SK-N-MC (cell line): ENCODE results near the gene AUNIP.

Experiments used
- DNase-seq: peaks from one replicate; pipeline ENCODE4 v3.0.0-alpha.2; 2011; ENCODE audit warnings: low read depth, low spot score
- H3K27ac ChIP-seq: fragments of 200-600 bp; sonication (generic); 2 replicates; pipeline ENCODE4 v1.5.1; 2016; ENCODE audit warnings: mixed run types
- H3K36me3 ChIP-seq: fragments of 200-600 bp; sonication (generic); 2 replicates; pipeline ENCODE4 v1.6.1; 2017; ENCODE audit warnings: antibody characterized with exemption, low read length, mixed read lengths; ENCODE audit not compliant: insufficient read depth
- H3K4me3 ChIP-seq: fragments of 200-600 bp; sonication (generic); 2 replicates; pipeline ENCODE4 v1.5.1; 2016
- H3K9ac ChIP-seq: fragments of 200-600 bp; sonication (generic); 2 replicates; pipeline ENCODE4 v1.8.0; 2017; ENCODE audit warnings: mixed run types, mixed read lengths; ENCODE audit not compliant: insufficient read length
- H3K9me3 ChIP-seq: fragments of 200-600 bp; sonication (generic); 2 replicates; pipeline ENCODE4 v1.6.1; 2017; ENCODE audit warnings: low read depth, mild to moderate bottlenecking, antibody characterized with exemption, low read length, moderate library complexity, mixed read lengths
- EZH2 ChIP-seq: fragments of 200-600 bp; sonication (generic); IDR thresholded peaks from one replicate; pipeline ENCODE4 v1.6.1; 2017; ENCODE audit warnings: antibody characterized with exemption
- FOXP2 ChIP-seq: optimal IDR thresholded peaks from 2 replicates; pipeline ENCODE3; 2011; ENCODE audit warnings: mild to moderate bottlenecking, moderate library complexity; ENCODE audit not compliant: insufficient read depth; ENCODE audit errors: extremely low read length, control extremely low read depth
- POLR2AphosphoS5 ChIP-seq: IDR thresholded peaks from 2 replicates; pipeline ENCODE4 v1.6.1; 2012; ENCODE audit warnings: mild to moderate bottlenecking, low read depth, low read length, borderline replicate concordance

The AUNIP gene

GRCh38 chr1:25858906-25859789, at the start of gene AUNIP:
Gene AUNIP, minus strand, starts transcription at chr1:25859457. Its CDS starts 100 bp downstream, at chr1:25859357.
- TF ChIP-seq FOXP2 = no peak
- TF ChIP-seq POLR2AphosphoS5 = peak; percentile 93
- Histone ChIP-seq H3K9ac (peak within 1 kb of the TSS; percentile 86), H3K27ac (peak within 1 kb of the TSS; percentile 88), H3K4me3 (peak within 1 kb of the TSS; percentile 86), H3K9me3 (no peaks in the 10 kb centered on the region), H3K36me3 (no peaks in the 10 kb centered on the region)
- DNase-seq = peak; percentile 48

GRCh38 chr1:25909040-25909439, 49.8 kb upstream of the AUNIP start:
- no peak for DNase-seq
- peaks cover 12% of the 10 kb centered on the region for H3K36me3 ChIP-seq
- H3K4me3 ChIP-seq = no peak overlapping the region
- no peak overlapping the region for H3K9ac ChIP-seq
- 0 out of 2 replicates have a peak overlapping the region, but pooled peaks have one; percentile 31 for H3K27ac ChIP-seq
- TF ChIP-seq FOXP2 (no peak), EZH2 (no peak), POLR2AphosphoS5 (no peak)
- H3K9me3 ChIP-seq = no peaks in the 10 kb centered on the region

- DNase-seq = no peak
- Histone ChIP-seq H3K4me3 (no peak overlapping the region), H3K36me3 (peaks cover 21% of the 10 kb centered on the region), H3K27ac (peak overlapping the region; percentile 52; the same call in 1 of the 2 replicates), H3K9ac (no peak overlapping the region), H3K9me3 (no peaks in the 10 kb centered on the region)
- no peak for TF ChIP-seq EZH2
- no peak for TF ChIP-seq POLR2AphosphoS5
- TF ChIP-seq FOXP2 = no peak
Observed at GRCh38 chr1:25908161-25908560, 48.9 kb upstream of the AUNIP start.

- H3K9ac ChIP-seq = peak overlapping the region; percentile 1
- H3K4me3 ChIP-seq = no peak overlapping the region
- TF ChIP-seq FOXP2 (no peak), POLR2AphosphoS5 (no peak)
- H3K27ac ChIP-seq = peak overlapping the region; percentile 52; the same call in 1 of the 2 replicates
- H3K36me3 ChIP-seq = peaks cover 27% of the 10 kb centered on the region
- no peak for DNase-seq
- H3K9me3 ChIP-seq = no peaks in the 10 kb centered on the region
Observed at GRCh38 chr1:25907601-25908000, 48.3 kb upstream of the AUNIP start.

GRCh38 chr1:25906644-25907300, 47.5 kb upstream of the AUNIP start:
- DNase-seq = no peak
- Histone ChIP-seq H3K9me3 (no peaks in the 10 kb centered on the region), H3K27ac (peak overlapping the region; percentile 52; the same call in 1 of the 2 replicates), H3K4me3 (peak overlapping the region; percentile 99), H3K9ac (peak overlapping the region; percentile 1), H3K36me3 (peaks cover 35% of the 10 kb centered on the region)
- no peak for TF ChIP-seq FOXP2
- TF ChIP-seq POLR2AphosphoS5 = no peak
- no peak for TF ChIP-seq EZH2

- no peak for DNase-seq
- peak within 1 kb of the TSS; percentile 99 for H3K4me3 ChIP-seq
- peak within 1 kb of the TSS; percentile 98 for H3K9ac ChIP-seq
- H3K9me3 ChIP-seq = no peaks in the 10 kb centered on the region
- peak within 1 kb of the TSS; percentile 92 for H3K27ac ChIP-seq
- H3K36me3 ChIP-seq = peaks cover 43% of the 10 kb centered on the region
- TF ChIP-seq POLR2AphosphoS5 (peak; percentile 98), FOXP2 (no peak)
Observed at GRCh38 chr1:25905680-25906643, 46.7 kb upstream of the AUNIP start, which contains the start of gene STMN1. Gene STMN1, minus strand, starts transcription at chr1:25906419. Its CDS starts 1,743 bp downstream, at chr1:25904676.

GRCh38 chr1:25904943-25905679, 45.9 kb upstream of the AUNIP start:
- peak overlapping the region; percentile 90 for H3K27ac ChIP-seq
- DNase-seq = peak; percentile 59
- no peaks in the 10 kb centered on the region for H3K9me3 ChIP-seq
- H3K4me3 ChIP-seq = peak overlapping the region; percentile 99
- peak overlapping the region; percentile 98 for H3K9ac ChIP-seq
- no peak for TF ChIP-seq FOXP2
- TF ChIP-seq POLR2AphosphoS5 = no peak
- no peak for TF ChIP-seq EZH2
- peaks cover 52% of the 10 kb centered on the region for H3K36me3 ChIP-seq
